NCI-H69 (cell line): ENCODE results near the gene ASB16.
A peak's percentile ranks its signal among the peaks of the same experiment; 100 is the strongest.
"Not testable (repeated sequence)": the region's sequence is repeated elsewhere in the genome, so short reads cannot be mapped to it uniquely, and the experiment has no call there.

ENCODE experiments used
- DNase-seq: peaks from one replicate; lab custom pipeline; 2025; lab: John Stamatoyannopoulos, UW

The ASB16 gene

GRCh38 chr17:44147812-44148211 lies 22.7 kb upstream of the ASB16 start:
- DNase-seq: no peak

GRCh38 chr17:44149066-44149465 lies 21.4 kb upstream of the ASB16 start:
- DNase-seq: not testable (repeated sequence)

- no peak for DNase-seq
Measured at GRCh38 chr17:44149750-44150329, 20.7 kb upstream of the ASB16 start.

DNA sequence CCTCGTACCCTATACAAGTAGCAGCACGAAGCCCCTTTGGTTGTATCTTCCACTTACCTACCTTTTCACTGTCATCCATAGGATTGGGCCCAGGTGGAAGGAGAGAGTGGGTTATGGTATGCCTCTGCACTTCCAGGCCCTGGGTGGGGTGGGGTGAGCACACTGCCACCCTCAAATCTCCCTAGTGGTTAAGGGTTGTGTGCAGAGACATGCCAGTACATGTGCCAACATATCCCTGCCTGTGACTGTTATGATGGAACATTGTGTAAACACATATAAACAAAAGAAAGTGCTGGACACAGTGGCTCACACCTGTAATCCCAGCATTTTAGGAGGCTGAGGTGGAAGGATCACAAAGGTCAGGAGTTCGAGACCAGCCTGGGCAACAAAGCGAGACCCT lies 17.6 kb upstream of the ASB16 start:
- DNase-seq: no peak

DNA sequence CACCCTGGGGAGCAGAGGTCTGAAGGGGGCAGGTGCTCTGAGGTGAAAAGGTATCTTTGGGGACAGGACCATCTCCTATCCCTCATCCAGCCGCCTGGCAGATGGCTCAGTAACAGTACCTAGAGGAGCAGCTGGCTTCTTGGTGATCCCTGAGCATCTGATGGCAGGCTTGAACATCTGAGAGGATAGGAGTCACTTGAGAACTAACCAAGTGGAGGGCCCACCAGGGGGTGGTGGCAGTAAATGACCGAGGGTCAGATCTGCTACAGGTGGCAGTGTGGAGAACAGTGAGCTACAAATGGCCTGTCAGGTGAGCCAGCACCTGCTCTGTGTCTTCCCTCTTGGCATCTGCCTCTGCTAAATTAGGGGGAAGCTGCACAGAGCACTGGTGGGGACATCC lies 15.0 kb upstream of the ASB16 start:
- peak; percentile 43 for DNase-seq

GRCh38 chr17:44159519-44160210 lies 10.8 kb upstream of the ASB16 start:
- no peak for DNase-seq

- DNase-seq: no peak
Measured at GRCh38 chr17:44164476-44164875, 6.0 kb upstream of the ASB16 start.

DNA sequence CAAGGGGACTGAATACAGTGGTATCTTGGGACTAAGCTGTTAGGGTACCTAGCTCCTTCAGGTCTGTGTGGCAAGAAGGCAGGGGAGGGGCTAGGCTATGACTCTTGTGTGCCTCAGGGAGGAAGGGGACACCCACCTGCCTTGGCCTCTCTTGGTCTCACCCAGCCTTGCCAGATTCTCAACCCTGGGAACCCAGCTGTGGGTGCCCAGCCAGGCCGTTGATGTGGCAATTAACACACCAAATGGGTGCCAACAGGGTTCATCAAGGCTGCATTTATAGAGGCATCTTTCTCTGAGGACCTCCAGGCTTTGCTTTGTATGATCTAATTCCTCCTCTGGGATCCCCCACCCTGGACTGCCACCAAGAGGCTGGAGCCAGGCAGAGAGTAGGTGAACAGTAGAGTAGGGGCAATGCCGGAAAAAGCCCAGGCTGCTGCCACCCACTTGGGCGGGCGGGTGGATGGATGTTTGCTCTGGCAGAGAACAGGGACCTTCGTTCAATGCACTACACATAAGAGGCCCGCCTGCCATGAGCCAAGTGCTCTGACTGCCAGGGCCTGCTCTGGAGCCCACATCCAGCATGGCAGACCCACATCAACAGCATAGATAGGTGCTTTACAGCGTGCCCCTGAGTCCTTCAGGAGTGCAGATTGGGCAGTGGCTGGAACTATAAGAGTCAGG lies 3.2 kb upstream of the ASB16 start:
- DNase-seq: no peak

DNA sequence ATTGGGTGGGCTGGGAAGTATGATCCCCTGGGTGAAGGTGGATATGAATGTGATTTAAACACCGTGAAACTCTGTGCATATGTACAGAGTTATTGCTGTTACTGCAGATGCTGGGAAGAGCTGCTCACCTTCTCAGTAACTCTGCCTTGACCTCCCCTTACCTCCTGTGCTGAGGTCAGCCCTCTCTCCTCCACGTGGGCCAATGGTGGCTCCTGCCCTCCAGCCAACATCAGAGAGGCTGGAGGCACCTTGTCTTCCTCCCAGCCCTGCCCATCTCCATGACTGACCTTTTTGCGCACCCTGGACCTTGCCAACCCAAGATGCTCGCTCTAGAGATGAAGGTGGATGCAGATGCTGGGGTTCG lies 387 bp upstream of the ASB16 start:
- DNase-seq: no peak

DNA sequence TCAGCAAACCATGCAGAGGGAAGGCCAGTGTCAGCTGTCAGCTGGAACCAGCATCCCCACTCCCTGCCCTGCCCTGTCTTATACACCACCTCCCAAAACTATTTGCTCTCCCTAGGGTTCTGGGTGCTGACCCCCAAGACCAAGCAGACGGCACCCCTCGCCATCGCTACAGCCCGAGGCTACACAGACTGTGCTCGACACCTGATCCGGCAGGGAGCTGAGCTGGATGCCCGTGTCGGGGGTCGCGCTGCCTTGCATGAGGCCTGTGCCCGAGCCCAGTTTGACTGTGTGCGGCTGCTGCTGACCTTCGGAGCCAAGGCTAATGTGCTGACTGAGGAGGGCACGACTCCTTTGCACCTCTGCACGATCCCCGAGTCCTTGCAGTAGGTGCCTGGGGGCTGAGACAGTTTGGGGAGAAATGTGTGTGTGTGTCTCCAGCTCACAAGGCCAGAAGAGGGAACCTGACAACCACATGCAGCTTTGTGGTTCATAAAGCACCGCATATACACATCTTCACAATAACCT lies 1.5 kb downstream of the ASB16 start:
- DNase-seq: peak; percentile 22

DNA sequence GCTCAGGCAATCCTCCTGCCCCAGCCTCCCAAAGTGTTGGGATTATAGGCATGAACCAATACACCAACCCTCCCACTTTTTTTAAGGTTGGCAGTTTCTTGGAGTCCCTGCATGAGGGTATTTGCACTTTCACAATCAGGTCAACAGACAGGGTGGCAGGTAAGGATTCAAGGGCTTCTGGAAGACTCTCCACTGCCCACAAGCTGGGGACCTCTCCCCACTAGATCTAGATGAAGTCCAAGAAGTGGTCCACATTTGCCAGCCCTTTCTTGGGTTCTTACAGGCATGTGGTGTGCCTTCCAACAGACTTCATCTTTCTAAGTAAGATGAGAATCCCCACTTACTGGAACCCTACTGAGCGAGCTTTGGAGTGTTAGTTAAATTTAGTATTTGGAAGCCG lies 3.9 kb downstream of the ASB16 start:
- no peak for DNase-seq

DNA sequence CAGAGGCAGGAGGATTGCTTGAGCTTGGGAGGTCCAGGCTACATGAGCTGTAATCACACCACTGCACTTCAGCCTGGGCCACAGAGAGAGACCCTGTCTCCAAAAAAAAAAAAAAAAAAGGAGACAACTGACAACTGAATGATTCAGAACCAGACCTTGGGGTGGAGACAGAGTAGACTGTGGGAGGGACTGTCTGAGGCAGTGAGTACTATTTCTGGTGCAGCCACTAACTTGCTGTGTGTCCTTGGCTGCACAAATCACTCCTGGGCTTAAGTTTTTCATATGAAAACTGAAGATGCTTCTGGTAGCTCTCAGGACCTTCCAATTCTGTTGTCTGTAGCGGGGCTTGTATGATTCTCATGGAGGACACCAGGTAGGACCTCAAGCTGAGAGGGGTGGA lies 5.8 kb downstream of the ASB16 start:
- no peak for DNase-seq

DNA sequence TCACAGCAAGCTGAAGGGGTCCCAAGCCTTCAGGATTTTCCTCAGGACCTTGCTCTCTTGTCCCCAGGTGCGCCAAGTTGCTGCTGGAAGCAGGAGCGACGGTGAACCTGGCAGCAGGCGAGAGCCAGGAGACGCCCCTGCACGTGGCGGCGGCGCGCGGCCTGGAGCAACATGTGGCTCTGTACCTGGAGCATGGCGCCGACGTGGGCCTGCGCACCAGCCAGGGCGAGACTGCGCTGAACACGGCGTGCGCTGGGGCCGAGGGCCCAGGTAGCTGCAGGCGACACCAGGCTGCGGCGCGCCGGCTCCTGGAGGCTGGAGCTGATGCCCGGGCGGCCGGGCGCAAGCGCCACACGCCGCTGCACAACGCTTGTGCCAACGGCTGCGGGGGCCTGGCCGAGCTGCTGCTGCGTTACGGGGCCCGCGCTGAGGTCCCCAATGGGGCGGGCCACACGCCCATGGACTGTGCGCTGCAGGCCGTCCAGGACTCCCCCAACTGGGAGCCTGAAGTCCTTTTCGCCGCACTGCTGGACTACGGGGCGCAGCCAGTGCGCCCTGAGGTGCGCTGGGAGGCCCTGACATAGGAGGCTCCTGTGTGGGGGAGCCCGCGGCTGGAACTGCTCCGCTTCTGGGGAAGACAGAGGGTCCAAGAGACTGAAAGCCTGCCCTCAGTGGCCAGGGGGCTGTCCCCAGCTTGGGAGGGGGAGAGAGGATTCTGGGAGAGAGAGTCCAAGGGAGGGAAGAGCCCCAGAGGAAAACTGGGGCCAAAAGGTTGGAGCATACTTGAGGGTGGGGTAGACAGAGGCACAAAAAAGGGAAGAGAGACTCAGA lies 6.4 kb downstream of the ASB16 start:
- DNase-seq: no peak

- DNase-seq: no peak
Measured at GRCh38 chr17:44177640-44178039, 7.1 kb downstream of the ASB16 start.

GRCh38 chr17:44178133-44178532 lies 7.6 kb downstream of the ASB16 start:
- DNase-seq: no peak

- DNase-seq: no peak
Measured at GRCh38 chr17:44183024-44183423, 12.5 kb downstream of the ASB16 start.

GRCh38 chr17:44184212-44184810 lies 13.8 kb downstream of the ASB16 start:
- DNase-seq: no peak

- DNase-seq: peak; percentile 100
Measured at GRCh38 chr17:44186307-44187130, 16.0 kb downstream of the ASB16 start, which contains the start of gene TMUB2. Gene TMUB2, plus strand, starts transcription at chr17:44186972. Its CDS starts 737 bp downstream, at chr17:44187709.

DNA sequence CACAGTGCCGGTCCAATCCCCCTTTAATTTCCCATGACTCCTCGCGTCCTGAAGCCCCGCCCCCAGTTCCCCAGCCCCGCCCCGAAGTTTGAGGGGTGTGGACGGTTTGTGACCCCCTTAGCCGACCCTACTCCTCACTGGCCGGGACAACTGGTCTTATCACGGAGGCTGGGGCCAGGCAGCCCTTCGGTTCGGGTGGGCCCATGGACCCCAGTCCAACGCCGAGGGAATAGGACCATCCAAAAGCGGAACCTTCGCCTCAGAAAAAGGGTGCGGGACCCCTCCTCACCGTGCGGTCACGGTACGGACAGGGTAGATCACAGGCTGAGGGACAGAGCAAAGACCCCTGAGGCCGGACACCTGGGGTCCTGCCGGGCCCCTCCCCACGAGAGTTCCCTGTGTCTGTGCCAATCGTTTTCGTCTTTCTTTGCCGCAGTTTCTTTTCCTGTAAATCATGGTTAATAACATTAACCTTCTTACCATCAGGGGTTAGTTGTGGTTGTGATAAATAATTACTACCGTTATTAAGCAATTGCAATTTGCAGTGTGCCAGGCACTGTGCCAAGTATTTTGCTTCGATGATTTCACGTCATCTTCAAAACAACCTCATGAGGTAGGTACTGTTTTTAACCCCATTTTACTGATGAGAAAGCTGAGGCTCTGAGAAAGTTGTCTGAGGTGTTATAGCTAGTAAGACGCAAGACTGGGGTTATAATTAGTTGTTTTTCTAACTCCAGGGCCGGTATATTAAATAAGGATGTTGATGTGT lies 16.8 kb downstream of the ASB16 start:
- DNase-seq: peak; percentile 83
